Activated CD4-positive, alpha-beta T cell treated with anti-CD3 and anti-CD28 coated beads for 4 hours (primary cell): ENCODE measurements around the gene FAM50A.
A peak's percentile ranks its signal among the peaks of the same experiment; 100 is the strongest.
"Not testable (repeated sequence)": the region's sequence is repeated elsewhere in the genome, so short reads cannot be mapped to it uniquely, and the experiment has no call there.

Experiments used
- DNase-seq, 2 donors: peaks; one replicate each; pipeline ENCODE4 v3.0.0-alpha.2; 2020

The FAM50A gene

GRCh38 chrX:154486396-154487207 is 42.7 kb downstream of the FAM50A start, which contains the start of gene UBL4A:
Gene UBL4A, minus strand, starts transcription at chrX:154486615. Its CDS starts 31 bp downstream, at chrX:154486584.
- DNase-seq, result peak; percentile 38 to 54

DNA sequence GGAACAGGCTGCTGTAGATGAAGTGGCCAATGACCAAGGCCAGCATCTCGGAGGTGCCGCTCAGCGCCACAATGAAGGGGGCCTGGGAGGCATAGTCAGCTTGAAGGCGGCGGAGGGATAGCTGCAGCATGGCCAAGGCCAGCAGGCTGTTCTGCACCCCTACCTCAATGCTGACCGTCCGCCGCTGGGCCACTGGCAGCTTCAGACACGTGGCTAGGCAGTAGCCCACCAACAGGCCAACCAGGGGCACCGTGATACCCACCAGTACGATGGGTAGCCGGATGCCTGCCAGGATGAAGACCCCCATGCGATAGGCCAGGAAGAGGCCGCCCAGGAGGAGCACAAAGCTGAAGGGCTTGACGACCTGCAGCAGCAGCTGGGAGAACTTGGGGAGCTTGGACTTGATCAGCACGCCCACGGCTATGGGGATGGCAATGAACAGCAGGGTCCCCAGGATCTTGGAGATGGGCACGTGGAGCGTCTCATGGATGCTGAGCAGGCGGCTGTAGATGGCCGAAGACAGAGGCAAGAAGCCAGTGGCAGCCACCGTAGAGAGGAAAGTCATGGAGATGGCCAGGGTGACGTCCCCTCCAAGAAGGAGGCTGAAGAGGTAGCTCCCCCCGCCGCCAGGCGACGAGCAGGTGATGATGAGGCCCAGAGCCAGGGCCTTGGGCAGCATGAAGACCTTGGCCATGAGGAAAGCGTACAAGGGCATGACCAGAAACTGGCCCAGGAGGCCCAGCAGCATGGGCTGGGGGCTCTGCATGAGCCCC is 43.8 kb downstream of the FAM50A start:
- DNase-seq, result no peak

DNA sequence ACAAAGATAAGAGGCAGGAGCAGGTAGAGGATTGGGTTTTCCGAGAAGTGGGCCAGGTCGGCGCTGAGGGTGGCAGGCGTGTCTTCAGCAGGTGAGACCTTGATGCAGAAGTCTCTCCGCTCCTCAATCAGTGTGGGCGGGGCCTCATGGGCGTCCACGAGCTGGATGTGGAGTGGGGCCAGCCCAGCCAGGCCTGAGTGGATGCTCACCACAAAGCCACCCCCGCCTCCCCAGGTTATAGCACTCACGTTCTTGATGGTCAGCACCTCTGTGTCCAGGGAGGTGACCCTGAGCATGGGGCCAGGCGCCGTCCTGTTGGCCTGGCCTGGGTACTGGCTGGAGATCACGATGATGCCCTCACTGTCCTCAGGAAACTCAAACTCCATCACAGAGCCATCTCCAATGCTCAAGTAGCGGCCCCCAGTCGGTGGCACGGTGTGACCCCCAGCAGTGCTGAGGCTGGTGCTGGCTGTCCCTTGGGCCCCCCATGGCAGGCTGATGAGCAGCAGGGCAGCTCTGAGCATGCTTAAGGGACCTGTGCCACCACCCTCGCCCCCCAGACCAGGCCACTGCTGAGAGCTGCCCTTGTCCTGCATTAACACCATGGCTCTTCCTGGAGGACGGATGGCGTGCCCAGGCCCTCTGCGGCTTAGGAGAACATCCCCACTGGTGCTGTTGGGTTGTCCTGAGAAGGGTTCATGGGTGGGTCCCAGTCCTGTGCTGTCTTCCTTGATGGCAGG is 44.6 kb downstream of the FAM50A start:
- no peak for DNase-seq

- no peak for DNase-seq
Measured at GRCh38 chrX:154489182-154489581, 45.2 kb downstream of the FAM50A start.

GRCh38 chrX:154490021-154490413 is 46.1 kb downstream of the FAM50A start:
- no peak for DNase-seq

DNA sequence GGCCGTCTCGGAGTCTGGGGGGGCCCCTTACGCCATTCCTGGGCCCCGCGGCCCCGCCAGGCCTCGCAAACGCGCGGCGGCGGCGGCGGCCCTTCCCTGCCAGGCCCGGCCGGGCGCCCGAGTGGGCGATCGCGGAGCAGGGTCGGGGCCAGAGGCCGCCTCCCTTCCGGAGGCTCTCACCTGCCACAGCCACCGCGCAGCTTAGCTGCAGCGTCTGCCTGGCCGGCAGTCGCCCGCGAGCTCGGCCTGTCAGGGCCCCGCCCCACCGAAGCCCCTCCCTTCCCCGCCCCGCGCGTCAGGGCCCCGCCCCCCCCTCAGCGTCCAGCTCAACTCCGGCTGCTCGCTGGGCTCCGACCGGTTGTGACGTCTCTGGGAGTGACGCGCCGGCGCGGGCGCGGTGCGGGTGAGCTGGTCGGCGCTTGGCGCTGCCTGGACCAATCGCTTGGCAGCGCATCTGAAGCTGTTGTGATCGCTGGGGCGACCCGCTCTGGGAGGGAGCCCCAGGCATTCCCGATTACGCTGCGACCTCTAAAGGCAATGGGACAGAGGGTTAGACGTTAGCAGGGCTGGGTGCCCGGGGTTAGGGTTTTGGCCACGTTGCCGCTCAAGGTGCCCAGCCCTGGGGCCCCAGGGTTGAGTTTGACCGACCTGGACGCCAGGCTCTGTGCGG is 46.6 kb downstream of the FAM50A start, which contains the start of gene SLC10A3:
Gene SLC10A3 (minus strand): TSS at position 216 of the 670 bp plus-strand sequence. CDS start 1,689 bp downstream, outside the sequence.
- DNase-seq, result peak; percentile 79 to 82

DNA sequence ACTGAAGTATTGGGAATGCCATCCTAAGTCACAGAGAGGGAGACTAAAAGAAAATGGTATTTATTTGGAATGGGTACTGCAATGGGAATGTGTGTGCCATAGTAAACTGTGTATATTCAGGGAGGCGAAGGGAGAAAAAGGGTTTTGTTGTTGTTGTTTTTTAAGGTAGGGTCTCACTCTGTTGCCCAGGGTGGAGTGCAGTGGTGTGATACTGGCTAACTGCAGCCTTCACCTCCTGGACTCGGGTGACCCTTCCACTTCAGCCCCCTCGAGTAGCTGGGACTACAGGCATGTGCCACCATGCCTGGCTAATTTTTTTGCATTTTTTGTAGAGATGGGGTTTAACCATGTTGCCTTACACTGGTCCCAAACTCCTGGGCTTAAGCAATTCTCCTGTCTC is 50.8 kb downstream of the FAM50A start:
- no peak for DNase-seq

DNA sequence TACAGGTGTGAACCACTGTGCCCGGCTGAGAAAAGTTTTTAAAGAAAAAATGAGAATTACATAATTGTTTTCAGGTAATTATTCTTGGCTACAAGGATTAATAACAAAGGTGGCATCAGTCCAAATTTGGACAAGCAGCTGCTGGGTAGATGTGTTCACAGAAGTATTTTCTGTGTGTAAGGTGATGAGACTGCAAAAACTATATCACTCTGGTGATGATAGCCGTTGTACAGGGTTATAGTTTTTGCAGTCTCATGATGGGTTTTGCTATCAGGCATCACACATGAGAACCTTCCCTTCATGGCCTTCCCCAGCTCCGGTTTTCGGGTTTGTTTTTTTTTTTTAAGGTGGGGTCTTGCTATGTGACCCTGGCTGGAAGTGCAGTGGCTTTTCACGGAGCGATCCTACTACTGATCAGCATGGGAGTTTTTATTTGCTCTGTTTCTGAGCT is 51.6 kb downstream of the FAM50A start:
- no peak for DNase-seq

- not testable (repeated sequence) for DNase-seq
Measured at GRCh38 chrX:154496591-154497137, 52.7 kb downstream of the FAM50A start.
